Hepatocyte (in vitro differentiated cells): Measurements from ENCODE around the gene DHX35.

Experiments used
- EZH2 ChIP-seq: fragments of 200-600 bp; sonication (generic); IDR thresholded peaks from 2 replicates; pipeline ENCODE4 v1.6.1; 2016; ENCODE audit warnings: antibody characterized with exemption, mild to moderate bottlenecking, borderline replicate concordance
- TF ChIP-seq, protein P1 (sequence below): fragments of 200-600 bp; sonication (generic); IDR thresholded peaks from 2 replicates; pipeline ENCODE4 v1.5.1; 2016; ENCODE audit warnings: antibody characterized with exemption, mild to moderate bottlenecking; ENCODE audit not compliant: poor library complexity

DNA sequence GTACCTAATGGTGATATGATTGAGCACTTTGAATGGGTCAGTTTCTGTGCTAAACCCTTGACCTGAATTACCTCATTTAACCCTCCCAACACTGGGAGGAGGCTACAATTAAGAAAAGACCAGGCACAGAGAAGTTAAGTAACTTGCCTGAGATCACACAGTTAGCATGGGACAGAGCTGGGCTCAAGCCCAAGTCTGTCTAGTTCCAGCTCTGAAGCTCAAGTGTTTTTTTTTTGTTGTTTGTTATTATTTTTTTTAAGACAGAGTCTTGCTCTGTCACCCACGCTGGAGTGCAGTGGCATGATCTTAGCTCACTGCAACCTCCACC, 31.9 kb upstream of the DHX35 start:
- TF ChIP-seq, protein P1, sequence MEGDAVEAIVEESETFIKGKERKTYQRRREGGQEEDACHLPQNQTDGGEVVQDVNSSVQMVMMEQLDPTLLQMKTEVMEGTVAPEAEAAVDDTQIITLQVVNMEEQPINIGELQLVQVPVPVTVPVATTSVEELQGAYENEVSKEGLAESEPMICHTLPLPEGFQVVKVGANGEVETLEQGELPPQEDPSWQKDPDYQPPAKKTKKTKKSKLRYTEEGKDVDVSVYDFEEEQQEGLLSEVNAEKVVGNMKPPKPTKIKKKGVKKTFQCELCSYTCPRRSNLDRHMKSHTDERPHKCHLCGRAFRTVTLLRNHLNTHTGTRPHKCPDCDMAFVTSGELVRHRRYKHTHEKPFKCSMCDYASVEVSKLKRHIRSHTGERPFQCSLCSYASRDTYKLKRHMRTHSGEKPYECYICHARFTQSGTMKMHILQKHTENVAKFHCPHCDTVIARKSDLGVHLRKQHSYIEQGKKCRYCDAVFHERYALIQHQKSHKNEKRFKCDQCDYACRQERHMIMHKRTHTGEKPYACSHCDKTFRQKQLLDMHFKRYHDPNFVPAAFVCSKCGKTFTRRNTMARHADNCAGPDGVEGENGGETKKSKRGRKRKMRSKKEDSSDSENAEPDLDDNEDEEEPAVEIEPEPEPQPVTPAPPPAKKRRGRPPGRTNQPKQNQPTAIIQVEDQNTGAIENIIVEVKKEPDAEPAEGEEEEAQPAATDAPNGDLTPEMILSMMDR: no peak
- TF ChIP-seq EZH2: no peak
